Bone marrow (tissue), 2 donors: ENCODE results near the gene PRH1.

ENCODE experiments used
- DNase-seq, 2 donors: peaks; one replicate each; lab custom pipeline; 2025; lab: John Stamatoyannopoulos, UW

The PRH1 gene

DNA sequence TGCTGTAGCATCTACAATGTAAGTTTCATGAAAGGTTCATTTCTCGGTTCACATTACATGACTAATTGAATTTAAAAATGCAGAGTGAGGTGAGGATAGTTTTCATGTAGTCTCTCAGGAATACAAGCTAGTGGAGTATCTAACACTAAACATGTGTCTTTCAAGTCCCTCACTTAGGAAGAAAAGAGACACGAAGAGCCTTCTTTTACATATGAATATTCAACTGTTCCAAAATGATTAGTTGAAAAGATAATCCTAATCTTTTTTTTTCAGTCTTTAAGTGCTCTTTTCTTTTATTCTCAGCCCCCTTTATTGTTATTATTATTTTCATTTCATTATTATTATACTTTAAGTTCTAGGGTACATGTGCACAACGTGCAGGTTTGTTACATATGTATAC, 45.6 kb downstream of the PRH1 start:
- DNase-seq = no peak
